GM18526 (cell line): Measurements from ENCODE around the gene HAUS8.
A peak's percentile ranks its signal among the peaks of the same experiment; 100 is the strongest.

ENCODE experiments used
- POLR2A ChIP-seq: IDR thresholded peaks from 3 replicates; pipeline ENCODE4 v1.6.1; 2011; ENCODE audit not compliant: insufficient read length; ENCODE audit errors: extremely low read depth

HAUS8 gene, protein sequence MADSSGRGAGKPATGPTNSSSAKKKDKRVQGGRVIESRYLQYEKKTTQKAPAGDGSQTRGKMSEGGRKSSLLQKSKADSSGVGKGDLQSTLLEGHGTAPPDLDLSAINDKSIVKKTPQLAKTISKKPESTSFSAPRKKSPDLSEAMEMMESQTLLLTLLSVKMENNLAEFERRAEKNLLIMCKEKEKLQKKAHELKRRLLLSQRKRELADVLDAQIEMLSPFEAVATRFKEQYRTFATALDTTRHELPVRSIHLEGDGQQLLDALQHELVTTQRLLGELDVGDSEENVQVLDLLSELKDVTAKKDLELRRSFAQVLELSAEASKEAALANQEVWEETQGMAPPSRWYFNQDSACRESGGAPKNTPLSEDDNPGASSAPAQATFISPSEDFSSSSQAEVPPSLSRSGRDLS

DNA sequence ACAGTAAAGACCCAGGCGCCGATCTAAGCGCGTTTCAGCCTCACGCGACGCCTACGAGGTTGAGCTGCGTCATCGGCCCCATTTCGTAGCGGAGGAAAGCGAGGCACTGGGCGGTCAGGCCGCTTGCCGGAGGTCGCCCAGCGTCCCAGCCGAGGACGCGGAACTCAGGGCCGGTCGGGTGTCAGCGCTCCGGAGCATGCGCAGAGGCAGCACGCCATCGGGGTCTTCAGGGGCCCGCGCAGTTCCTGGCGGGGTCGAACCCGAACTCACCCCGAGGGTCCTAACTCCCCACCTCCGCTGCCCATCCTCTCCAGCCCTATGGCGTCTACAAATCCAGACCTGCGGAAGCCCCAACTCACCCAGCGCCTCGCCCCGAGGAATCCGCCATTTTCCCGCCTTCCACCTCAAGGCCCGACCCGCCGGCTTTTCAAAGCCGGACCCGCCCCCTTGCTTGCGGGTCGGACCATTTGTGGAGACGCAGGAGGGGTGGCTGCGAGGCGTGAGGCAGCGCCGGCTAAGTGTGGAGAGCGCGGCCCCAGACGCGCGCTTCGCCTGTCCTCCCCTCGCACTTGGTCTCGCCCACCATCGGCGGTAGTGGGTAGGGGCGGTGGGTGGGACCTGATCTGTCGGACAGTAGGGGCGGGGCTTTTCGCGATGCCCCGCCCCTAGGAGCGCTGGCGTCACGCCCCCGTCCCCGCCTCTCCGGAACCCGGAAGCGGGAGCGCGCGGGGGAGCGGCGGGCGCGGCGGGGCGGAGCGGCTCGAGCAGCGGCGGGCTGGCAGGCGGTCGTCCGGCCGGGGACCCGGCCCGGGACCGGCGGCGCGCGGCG is at the start of gene HAUS8, which contains the start of gene MYO9B:
Gene HAUS8, minus strand, starts transcription at position 418 of the 829 bp plus-strand sequence. Its CDS starts 30 bp downstream, at position 388.
Gene MYO9B, plus strand, starts transcription at position 743 of the 829 bp plus-strand sequence. CDS start 25,941 bp downstream, outside the sequence.
- TF ChIP-seq POLR2A: peak; percentile 77

DNA sequence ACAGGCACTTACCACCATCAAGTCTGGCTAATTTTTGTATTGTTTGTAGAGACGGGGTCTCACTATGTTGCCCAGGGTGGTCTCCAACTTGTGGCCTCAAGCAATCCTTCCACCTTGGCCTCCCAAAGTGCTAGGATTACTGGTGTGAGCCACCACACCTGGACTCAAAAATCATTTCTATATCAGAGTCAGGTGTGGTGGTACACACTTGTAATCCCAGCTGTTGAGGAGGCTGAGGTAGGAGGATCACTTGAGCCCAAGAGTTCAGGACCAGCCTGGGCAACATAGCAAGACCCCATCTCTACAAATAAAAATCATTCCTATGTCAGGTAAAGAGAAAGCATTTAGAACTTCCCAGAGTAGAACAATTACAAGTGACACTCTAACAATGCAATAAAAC is 48.8 kb upstream of the HAUS8 start:
- TF ChIP-seq POLR2A: no peak

DNA sequence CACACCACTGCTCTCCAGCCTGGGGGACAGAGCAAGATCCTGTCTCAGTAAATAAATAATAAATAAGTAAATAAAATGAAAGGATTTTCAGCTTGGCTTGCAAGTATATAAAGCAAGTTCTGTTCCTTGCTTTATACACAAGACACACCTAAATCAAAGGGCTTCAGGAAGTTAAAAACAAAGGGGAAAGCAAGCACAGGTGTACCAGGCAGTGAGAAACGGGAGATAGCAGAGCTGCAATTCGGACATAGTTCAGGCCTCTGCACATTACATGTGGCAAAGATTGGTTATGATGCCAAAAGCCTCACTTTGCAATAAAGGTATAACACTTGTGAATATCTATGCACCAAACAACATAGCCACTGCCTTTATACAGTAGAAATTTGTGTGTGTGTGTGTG is 47.8 kb upstream of the HAUS8 start:
- TF ChIP-seq POLR2A: no peak

DNA sequence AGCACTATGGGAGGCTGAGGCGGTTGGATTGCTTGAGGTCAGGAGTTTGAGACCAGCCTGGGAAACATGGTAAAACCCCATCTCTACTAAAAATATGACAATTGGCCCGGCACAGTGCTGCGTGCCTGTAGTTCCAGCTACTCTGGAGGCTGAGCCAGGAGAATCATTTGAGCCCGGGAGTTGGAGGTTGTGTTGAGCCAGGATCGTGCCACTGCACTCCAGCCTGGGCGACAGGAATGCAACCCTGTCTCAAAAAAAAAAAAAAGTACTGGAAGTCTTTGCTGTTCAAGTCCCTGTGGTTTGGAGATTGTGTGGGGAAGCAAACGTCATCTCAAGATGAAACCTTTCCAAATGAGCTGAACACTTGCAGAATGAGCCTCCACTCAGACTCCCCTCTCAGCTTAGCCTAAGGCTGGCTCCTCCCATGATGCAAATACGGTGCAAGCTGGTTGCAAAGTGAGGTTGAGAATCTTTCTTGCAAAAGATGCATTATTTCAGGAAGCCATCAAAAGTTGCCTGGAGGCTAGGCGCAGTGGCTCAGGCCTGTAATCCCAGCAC is 46.6 kb upstream of the HAUS8 start:
- TF ChIP-seq POLR2A: no peak

DNA sequence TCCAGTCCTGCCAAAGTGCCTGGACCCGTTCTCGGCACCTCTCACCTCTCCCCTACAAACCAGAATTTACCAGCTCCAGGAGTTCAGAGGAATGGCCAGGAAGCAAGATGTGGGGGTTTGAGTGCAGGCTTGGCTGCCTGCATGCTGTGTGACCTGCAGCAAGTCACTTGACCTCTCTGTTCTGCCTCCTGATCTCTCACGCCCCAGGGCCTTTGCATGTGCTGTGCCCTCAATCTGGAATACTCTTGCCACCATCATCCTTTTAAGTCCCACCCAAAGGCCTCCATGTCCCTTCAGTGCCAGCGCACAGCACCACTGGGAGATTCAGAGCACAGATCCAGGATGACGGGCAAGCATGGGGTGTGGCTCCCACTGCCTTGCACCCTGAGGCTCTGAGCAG is 43.7 kb upstream of the HAUS8 start:
- no peak for TF ChIP-seq POLR2A

DNA sequence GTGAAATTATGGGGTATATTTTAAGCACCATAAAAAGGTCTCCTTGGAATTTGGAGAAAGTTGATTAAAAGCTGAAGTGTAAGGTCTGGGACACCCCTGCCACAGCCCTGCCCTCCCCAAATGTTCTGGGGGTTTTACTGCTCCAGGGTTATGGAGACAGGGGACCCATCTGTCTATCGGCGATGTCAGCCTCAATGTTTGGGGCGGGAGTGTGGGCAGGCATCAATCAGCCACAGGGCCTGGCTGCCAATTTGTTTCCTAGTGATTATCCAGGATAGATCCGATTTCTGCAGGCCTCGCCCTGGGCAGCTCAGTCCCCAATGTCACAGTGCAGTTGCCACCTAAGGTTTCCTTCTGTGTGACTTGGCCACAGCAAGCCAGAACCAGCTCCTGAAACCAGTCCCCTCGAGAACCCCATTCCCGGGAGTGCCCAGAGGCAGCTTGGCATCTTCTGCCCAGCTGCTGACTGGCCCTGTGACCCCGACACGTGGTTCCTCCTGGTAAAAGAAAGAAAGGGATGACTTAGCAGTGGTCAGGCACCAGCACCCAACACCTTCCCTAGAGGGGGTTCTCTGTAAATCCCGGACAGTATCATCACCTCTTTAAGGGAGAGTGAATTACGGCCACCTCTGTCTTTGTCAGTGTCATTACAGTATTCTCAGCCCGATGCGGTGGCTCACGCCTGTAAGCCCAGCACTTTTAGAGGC is 41.9 kb upstream of the HAUS8 start:
- no peak for TF ChIP-seq POLR2A

DNA sequence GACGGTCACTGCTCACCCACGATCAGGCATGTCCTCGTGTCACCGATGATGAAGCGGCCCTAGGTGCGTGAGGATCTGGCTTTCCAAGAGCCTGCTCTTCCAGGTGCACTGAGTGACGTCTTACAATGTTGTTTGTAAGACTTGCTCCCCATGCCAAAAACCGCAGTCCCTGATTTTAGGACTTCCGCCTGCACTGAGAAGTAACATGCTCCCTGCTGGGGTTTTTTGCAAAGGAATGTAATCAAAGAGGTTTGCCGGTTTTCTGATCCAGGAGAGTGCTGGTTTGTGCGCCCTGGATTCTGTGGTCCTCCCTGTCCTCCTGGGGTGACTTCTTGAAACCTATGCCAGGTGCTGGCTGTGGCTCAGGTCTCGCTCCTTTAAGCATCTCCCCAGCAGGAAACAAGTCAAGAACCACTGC is 39.2 kb upstream of the HAUS8 start:
- no peak for TF ChIP-seq POLR2A

DNA sequence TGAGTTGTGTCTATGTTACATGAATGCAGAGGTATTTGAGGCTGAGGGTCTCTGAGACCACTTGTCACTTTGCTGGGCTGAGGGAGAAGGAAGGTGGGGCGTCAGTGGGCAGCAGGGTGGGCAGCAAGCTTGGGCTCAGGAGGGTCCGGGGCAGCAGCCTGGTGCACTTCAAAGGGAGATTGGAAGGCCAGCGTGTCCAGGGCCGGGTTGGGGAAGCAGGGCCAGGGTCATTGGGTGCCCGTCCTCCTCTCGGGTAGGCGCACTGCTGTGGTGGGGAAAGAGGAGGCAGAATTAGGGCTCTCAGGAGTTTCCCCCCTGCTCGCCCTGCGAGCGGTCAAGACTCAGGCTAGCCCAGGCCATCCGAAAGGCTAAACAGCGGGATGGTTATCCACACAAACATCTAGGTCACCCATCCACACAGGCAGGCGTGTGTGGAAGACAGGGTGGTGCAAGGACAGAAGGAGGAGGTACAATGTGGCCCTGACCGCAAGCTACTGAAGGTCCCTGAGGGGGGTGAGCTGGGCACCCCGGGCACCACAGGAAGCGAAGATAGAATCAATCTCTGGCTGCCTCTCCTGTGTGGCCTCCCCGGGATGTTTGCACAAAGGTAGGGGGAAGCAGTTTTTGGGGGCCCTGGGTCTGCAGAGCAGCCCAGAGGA is 38.0 kb upstream of the HAUS8 start:
- TF ChIP-seq POLR2A: no peak

DNA sequence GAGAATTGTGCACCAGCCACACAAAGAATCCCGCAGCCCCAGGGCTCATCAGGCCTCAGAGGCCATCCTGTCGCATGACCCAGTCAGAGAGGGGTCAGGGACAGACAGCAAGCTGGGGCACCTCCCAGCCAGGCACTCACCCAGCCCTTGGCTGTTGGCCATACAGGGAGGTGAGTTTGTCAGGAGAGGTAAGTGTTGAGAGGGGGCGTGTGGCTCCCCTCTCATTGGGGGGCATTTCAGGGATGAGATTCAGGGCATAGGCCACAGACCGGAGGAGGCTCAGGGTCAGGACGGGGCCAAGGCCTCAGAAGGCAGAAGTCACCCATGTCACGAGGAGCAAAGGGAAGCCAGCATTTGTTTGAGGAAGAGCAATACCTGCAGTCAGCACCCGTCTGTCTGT is 37.4 kb upstream of the HAUS8 start:
- TF ChIP-seq POLR2A: no peak

DNA sequence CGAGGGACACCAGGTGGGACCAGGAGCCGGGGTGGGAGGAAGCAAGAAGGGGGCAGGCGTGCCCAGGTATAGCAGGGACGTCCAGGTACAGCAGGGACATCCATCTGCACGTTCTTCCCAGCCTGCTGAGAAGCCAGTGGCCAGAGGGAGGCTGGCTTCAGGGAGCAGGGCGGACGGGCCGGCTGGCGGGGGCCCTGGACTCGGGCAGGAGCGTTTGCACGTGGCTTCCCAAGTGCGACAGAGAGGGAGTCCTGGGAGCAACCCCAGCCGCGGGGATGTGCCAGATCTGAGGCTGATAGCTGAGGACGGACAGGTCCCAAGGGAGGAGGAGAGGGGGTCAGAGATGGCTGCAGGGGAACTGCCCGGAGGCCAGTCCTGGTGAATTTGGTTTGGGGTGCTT is 37.0 kb upstream of the HAUS8 start:
- no peak for TF ChIP-seq POLR2A

DNA sequence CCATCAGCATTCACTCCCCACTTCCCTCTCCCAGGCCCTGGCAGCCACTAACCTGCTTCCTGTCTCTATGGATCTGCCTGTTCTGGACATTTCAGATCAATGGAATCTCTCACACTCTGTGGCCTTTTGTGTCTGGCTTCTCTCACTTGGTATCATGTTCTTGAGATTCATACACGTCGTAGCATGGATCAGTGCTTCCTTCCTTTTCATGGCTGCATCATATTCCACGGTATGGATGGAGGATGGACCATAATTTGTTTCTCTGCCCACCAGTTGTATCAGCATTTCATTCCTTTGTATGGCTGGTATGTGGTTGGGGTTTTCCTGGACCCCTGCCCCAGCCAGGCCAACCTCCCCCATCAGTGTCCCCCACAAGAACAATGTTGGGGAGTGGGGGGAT is 36.5 kb upstream of the HAUS8 start:
- no peak for TF ChIP-seq POLR2A

DNA sequence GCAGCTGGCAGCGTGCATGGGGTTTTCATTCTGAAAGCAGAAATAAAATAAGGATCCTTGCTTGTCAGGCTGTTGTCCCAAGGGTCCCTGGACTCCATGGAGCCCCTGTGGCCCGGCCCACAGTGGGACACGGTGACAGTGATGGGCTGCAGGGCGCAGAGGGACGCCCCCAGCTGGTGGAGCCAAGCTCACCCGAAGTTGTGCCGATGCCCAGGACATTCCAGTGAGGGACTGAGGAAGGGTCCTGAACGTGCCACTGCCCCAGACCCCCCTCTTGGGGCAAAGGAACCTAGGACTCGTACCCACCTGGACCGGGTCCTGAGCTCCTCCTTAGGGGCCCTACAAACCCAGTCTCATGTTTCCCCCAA is 35.3 kb upstream of the HAUS8 start:
- TF ChIP-seq POLR2A: no peak

DNA sequence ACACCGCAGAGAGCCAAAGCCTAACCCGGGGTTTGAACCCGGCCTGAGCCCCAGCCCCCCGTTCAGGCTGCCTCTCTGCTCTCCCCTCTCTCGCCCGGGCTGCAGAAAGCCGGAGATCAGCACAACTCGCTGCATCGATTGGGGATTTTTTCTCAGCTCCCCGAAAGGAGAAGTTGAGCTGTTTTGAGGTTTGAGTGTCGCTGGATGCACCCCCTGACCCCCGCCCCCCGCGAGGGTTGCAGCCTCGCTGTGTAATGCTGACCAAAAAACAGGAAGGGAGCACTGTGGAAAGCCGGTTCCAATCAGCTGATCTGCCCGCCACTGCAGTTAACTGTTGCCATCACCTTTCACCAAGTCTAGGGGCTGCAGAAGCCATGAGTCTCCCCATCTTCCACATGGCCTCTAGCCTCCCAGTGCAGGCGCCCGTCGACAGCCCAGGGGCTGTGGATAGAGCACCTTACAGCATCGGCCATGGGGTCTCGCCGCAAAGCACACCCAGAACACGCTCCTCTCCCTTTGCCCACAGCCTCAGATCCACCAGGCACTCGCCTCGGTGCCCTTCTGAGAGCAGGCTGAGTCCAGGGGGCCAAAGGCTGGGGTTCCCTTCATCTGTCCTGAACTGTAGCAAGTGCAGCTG is 34.8 kb upstream of the HAUS8 start:
- no peak for TF ChIP-seq POLR2A

DNA sequence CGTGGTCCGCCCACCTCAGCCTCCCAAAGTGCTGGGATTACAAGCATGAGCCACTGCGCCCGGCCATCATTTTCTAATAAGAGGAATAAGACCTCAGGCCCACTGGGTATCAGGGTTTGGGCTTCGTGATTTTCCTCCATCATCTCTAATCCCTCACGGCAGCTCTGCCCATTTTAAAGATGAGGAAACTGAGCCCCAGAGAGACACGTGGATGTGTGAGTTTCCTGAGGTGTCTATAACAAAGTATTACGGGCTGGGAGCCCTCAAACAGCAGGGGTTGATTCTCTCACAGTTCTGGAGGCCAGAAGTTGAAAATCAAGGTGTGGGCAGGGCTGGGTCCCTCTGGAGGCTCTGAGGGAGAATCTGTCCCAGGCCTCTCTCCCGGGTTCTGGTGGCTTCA is 34.0 kb upstream of the HAUS8 start:
- TF ChIP-seq POLR2A: no peak
